ENCODE measurements around the gene INPP5E. TPM values are rescaled to one million over a fixed set of nuclear protein-coding genes. Genes with fewer than 3 reads are reported as not detected.

INPP5E gene
- total RNA-seq, 1 experiment from 2014 or later = 6.5 TPM

- DNase-seq (ENCODE audit: low read depth, low spot score) = no peak
- in situ Hi-C loops (cut with HindIII; ENCODE audit: low pct_unique_long_range_greater_than_20kb, low sequenced_read_pairs) = no loop called here
Measured at GRCh38 chr9:136474974-136475865, 35.6 kb upstream of the INPP5E start.

- in situ Hi-C loops (cut with HindIII; ENCODE audit: low pct_unique_long_range_greater_than_20kb, low sequenced_read_pairs) = no loop called here
- no peak for DNase-seq (ENCODE audit: low read depth, low spot score)
Measured at GRCh38 chr9:136474021-136474640, 34.5 kb upstream of the INPP5E start.

- DNase-seq (ENCODE audit: low read depth, low spot score) = no peak
- in situ Hi-C loops (cut with HindIII; ENCODE audit: low pct_unique_long_range_greater_than_20kb, low sequenced_read_pairs) = no loop called here
Measured at GRCh38 chr9:136473354-136473721, 33.7 kb upstream of the INPP5E start.

DNA sequence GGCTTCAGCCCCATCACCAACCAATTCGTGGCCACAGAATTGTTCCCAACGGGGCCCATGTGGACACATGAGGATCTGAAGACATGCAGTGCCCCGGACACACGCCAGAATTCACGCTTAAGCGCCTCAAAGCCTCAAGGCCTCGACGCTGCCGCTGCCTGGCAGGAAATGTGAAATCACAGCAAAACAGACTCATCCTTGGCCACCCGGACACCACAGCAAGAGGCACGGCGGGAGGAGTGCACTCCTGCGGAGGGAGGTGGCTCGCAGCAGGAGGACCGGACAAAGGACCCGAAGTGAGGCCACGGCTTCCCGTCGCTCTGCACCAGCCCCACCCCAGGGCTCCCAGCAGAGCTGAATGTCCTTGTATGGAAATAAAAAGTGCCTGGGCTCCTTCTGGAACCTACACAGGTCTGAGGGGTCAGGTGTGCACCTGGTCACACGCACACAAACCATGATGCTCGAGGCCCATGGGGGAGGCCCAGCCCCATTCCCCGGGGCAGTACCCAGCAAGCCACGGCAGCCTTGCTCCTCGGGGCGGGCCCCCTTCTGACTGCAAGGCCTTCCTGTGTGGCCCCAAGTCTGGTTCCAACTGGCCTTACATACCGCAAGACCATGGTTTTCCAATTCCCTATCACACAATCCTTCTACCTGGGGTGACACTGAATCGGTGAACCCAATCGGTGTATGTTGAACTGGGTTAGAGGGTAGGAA lies 33.2 kb upstream of the INPP5E start:
- in situ Hi-C loops (cut with HindIII; ENCODE audit: low pct_unique_long_range_greater_than_20kb, low sequenced_read_pairs) = no loop called here
- DNase-seq (ENCODE audit: low read depth, low spot score) = no peak

DNA sequence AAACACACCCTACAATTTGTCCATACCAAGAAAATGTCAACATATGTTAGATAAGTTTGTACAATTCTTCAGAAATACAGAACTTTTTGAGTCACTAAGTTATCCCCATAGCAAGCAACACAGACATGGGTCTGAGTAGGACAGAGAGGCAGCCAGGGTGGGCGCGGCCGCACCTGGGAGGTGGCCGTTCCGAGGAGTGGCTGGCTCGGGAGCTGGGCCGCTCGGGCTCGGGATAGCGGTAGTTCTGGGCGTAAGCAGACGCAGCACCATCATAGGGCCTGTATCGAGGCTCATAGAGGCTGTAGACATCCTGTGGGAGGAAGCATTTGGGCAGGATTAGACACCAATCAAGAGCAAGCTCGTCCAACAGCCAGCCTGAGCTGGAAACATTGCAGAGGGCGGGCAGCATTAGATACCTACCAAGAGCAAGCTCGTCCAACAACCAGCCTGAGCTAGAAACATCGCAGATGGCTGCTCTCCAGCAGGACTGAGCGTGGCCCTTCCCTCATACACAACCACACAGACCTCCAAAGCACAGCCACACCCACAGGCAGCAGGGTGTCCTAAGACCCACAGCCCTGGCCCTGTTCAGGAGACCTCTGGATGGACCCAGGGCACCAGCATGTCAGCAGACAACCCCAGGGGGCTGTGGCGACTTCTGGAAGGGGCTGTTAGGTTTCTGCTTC lies 32.3 kb upstream of the INPP5E start:
- DNase-seq (ENCODE audit: low read depth, low spot score) = no peak
- in situ Hi-C loops (cut with HindIII; ENCODE audit: low pct_unique_long_range_greater_than_20kb, low sequenced_read_pairs) = no loop called here

GRCh38 chr9:136470792-136471469 lies 31.3 kb upstream of the INPP5E start:
- in situ Hi-C loops (cut with HindIII; ENCODE audit: low pct_unique_long_range_greater_than_20kb, low sequenced_read_pairs) = no loop called here
- no peak for DNase-seq (ENCODE audit: low read depth, low spot score)

GRCh38 chr9:136470356-136470755 lies 30.7 kb upstream of the INPP5E start:
- in situ Hi-C loops (cut with HindIII; ENCODE audit: low pct_unique_long_range_greater_than_20kb, low sequenced_read_pairs) = no loop called here

GRCh38 chr9:136467766-136468165 lies 28.1 kb upstream of the INPP5E start:
- in situ Hi-C loops (cut with HindIII; ENCODE audit: low pct_unique_long_range_greater_than_20kb, low sequenced_read_pairs) = no loop called here
- no peak for DNase-seq (ENCODE audit: low read depth, low spot score)

More at GRCh38 chr9:136470356-136470755, 30.7 kb upstream of the INPP5E start:
- DNase-seq (ENCODE audit: low read depth, low spot score) = no peak

DNA sequence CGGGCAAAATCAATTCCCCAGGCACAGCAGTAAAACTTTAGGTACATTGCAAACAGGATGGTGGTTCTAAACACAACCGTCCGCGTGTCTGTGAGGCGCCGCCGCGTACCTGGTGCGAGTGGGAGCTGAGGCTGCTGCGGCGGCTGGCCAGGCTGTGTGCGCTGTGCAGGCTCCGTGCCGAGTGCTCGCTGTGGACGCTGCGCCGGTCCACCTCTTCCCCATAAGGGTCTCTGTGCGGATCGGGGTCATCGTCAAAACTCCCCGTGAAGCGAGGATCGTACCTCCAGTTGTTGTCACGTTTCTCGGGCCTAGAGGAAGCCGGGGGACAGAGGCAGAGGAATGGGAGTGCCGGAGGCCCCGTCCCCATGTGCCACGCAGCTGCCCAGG lies 26.5 kb upstream of the INPP5E start:
- DNase-seq (ENCODE audit: low read depth, low spot score) = no peak
- in situ Hi-C loops (cut with HindIII; ENCODE audit: low pct_unique_long_range_greater_than_20kb, low sequenced_read_pairs) = no loop called here

DNA sequence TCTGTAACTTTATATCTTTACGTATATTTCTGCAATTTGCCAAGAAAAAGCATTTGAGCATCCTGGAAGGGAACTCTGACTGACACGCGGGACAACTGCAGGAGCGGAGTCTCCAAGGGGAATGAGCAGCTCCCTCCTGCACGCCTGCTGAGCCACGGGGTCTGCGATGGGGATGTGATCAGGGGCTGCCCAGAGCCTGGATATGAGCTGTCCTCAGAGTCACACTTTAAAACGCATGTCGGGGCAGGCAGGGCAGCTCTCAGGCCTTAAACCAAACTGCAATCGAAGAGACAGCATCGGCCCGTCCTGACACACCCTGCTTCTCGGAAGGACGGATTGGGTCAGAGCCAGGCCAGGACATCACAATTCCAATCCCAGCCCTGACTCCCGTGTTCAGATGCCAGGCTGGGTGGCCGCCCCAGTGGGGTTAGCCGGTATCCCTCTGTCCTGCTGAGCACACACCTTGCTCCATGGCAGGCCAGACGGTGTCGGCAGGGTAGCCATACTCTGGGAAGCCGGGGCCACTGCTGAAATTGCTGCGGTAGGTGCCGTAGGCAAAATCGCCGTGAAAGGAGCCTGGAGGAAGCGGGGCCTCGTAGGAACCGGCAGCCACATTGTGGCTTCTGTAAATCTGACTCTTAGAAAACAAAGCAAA lies 26.0 kb upstream of the INPP5E start:
- DNase-seq (ENCODE audit: low read depth, low spot score) = no peak
- in situ Hi-C loops (cut with HindIII; ENCODE audit: low pct_unique_long_range_greater_than_20kb, low sequenced_read_pairs) = no loop called here

- no peak for DNase-seq (ENCODE audit: low read depth, low spot score)
- in situ Hi-C loops (cut with HindIII; ENCODE audit: low pct_unique_long_range_greater_than_20kb, low sequenced_read_pairs) = no loop called here
Measured at GRCh38 chr9:136464241-136464640, 24.6 kb upstream of the INPP5E start.

DNA sequence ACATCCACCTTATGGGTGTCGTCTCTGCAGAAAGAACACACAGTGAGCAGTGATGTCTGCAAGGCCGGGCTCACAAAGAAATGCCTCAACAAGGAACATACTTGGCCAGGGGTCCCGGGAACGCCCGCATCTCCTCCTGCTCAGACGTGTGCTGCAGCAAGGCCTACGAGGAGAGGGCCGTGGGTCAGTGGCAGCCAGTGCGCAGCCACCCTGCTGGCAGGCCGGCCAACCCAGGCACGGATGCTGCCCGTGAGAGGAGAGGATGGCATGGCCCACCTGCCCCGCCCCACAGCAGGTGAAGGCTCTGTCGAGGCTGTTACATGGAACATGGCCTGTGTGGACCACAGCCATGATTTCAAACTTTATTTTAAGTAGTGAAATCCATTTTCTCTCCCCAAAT lies 23.9 kb upstream of the INPP5E start:
- no peak for DNase-seq (ENCODE audit: low read depth, low spot score)
- in situ Hi-C loops (cut with HindIII; ENCODE audit: low pct_unique_long_range_greater_than_20kb, low sequenced_read_pairs) = no loop called here

DNA sequence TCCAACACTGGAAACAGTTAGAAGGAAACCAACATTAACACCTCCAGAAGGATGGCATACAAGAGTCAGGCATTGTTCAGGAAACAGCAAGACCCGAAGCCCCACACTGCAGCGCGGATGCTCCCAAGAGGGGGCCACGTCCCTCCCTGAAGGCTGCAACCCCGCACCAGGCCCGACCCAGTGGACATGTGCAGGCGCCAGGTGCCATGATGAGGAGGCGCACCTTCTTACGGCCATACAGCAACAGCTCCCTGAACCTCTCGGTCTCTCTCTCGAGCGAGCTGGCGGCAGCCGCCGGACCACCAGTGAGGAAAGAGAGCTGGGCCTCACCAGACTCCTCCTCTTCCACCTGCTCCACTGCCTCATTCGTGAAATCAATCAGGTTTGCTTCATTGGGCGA lies 23.0 kb upstream of the INPP5E start:
- no peak for DNase-seq (ENCODE audit: low read depth, low spot score)
- in situ Hi-C loops (cut with HindIII; ENCODE audit: low pct_unique_long_range_greater_than_20kb, low sequenced_read_pairs) = no loop called here

GRCh38 chr9:136460772-136461325 lies 21.2 kb upstream of the INPP5E start:
- in situ Hi-C loops (cut with HindIII; ENCODE audit: low pct_unique_long_range_greater_than_20kb, low sequenced_read_pairs) = no loop called here
- no peak for DNase-seq (ENCODE audit: low read depth, low spot score)

DNA sequence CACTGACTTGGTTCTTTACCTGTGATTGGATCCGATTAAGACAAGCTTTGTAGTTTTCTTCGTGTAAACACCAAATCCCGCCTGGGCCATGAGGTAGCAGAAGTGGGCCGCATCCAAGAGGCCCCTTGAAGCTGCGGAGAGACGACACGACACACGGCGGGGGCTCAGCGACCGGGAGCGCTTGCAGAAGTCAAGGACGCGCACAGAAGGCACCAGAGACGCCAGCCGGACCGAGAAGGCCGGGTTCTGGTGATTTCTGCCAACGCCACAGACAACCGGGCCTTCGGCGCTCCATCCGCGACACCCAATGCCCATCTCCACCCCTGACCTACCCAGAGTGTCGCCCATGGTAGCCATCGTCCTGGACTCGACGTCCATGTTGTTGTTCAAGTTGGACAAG lies 19.8 kb upstream of the INPP5E start:
- in situ Hi-C loops (cut with HindIII; ENCODE audit: low pct_unique_long_range_greater_than_20kb, low sequenced_read_pairs) = no loop called here
- no peak for DNase-seq (ENCODE audit: low read depth, low spot score)

DNA sequence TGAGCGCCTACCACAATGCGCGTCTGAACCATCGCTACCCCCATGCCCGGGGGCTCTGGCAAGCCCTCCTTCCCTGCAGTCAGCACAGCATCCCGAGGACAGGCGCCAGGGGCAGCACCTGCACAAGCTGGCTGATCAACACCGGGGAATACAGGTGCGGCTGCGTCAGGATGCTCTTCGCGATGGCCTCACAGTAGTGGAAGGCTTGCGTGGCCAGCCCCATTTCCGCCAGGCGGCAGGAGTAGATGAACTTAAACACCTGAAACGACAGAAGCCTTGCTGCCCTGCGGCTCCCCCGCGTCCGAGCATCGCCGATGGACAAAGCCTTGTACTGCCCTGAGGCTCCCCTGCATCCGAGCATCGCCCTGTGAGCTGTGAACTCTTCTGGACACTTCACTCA lies 17.7 kb upstream of the INPP5E start:
- in situ Hi-C loops (cut with HindIII; ENCODE audit: low pct_unique_long_range_greater_than_20kb, low sequenced_read_pairs) = no loop called here
- DNase-seq (ENCODE audit: low read depth, low spot score) = no peak

- in situ Hi-C loops (cut with HindIII; ENCODE audit: low pct_unique_long_range_greater_than_20kb, low sequenced_read_pairs) = no loop called here
- no peak for DNase-seq (ENCODE audit: low read depth, low spot score)
Measured at GRCh38 chr9:136456258-136456657, 16.6 kb upstream of the INPP5E start.
